SKM-1 treated with dmso at 0.1 percent for 144 hours (cell line): Measurements from ENCODE around the gene GNAL.
"Not testable (repeated sequence)": the region's sequence is repeated elsewhere in the genome, so short reads cannot be mapped to it uniquely, and the experiment has no call there.

Experiments
- DNase-seq: peaks from one replicate; lab custom pipeline; 2025; ENCODE audit not compliant: unreplicated experiment; lab: John Stamatoyannopoulos, UW

Gene GNAL

GRCh38 chr18:11688972-11689668, at the start of gene GNAL:
GNAL (plus strand) TSS chr18:11689264; CDS start chr18:11689564, 300 bp downstream.
- peak; percentile 57 for DNase-seq

- DNase-seq = not testable (repeated sequence)
Observed at GRCh38 chr18:11647310-11647709, 41.8 kb upstream of the GNAL start.

- not testable (repeated sequence) for DNase-seq
Observed at GRCh38 chr18:11647804-11648203, 41.3 kb upstream of the GNAL start.

- DNase-seq = no peak
Observed at GRCh38 chr18:11649839-11650238, 39.2 kb upstream of the GNAL start.

GRCh38 chr18:11651899-11652298, 37.2 kb upstream of the GNAL start:
- DNase-seq = no peak

GRCh38 chr18:11653521-11653920, 35.5 kb upstream of the GNAL start:
- no peak for DNase-seq

DNA sequence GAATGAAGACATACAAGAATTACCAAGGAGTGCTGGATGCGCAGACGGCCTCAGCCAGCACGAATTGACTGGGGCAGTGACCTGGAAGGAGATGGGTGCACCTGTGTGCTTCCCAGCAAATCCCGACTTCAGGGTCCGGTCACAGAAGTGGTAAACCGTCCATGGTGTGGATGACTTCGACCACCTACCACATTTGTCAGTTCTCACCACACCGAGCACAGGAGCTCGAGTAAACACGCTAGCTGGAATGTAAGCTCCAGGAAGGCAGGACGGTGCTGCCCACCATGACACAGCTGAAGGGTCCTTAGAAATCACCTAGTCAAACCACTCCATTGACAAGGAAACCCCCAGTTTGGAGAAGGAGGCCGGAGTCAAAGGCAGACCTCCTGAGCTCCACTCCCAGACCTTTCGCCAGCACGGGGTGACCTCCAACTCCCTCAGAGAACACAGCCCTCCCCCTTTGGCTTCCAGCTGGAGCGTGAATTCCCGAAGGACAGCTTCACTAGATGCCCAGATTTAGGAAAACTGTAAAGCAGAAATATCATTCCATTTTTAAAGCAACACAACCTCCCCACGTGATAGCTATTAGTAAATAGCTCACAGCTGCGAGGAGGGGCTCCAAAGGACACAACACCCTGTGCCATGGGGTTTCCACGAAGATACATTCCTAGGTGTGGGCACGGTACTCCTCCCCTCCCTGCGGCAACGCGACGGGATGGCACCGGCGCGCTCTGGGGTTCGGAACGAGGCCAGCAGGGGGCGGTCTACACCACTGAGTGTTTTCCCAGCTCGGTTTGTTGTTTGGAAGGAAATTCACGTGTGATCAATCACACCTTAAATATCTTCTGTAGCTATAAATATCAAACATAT, 34.1 kb upstream of the GNAL start:
- peak; percentile 26 for DNase-seq

DNA sequence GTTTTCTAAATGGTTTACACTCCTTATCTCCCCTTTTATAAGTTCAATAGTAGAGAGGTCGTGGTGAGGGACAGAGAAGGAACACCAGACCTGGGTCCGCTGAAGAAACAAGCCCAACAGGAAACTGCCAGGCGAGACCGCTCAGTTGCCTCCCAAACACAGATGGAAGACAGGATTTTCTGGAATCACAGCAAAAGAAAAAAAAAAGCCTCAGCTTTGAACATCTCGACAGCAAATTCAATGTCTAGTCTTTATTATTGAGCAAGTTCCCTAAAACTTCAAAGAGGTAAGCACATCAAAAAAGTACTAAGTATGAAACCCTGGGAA, 33.5 kb upstream of the GNAL start:
- no peak for DNase-seq

DNA sequence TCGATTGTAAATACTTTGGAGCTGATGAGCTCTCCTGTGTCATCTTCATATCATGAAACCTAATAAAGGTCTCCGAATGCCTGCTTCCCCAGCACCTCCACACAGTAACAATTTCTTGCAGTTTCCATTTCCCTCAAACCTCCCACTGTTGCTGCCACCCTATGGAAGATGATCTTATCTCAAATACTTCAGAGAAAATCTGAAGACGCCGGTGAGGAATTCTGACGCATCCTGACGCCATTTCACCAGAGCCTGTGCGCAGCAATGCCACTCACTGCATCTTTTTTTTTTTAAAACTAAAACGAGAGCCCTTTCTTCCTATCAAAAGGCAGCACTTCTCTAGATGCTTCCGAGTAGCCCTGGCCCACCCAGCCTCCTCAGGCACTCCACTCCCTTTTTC, 31.9 kb upstream of the GNAL start:
- DNase-seq = no peak

DNA sequence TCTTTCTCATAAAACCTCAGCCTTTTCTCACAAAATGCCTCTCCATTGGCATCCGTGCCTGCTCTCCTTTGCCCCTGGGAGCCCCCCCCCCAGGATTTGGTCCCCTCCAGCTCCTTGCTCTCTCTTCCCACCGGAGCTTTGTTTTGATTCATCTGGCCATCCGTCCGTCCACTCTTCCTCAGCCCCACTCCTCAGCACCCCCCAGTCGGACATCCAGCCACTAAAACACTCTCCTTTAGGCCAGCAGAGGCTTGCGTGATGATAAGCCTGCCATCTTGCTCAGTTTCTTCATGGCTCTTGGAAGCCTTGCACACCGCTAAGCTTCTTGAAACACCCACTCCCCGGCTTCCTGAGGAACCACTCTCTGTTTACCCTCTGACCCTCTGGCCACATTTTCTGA, 31.5 kb upstream of the GNAL start:
- DNase-seq = no peak

DNA sequence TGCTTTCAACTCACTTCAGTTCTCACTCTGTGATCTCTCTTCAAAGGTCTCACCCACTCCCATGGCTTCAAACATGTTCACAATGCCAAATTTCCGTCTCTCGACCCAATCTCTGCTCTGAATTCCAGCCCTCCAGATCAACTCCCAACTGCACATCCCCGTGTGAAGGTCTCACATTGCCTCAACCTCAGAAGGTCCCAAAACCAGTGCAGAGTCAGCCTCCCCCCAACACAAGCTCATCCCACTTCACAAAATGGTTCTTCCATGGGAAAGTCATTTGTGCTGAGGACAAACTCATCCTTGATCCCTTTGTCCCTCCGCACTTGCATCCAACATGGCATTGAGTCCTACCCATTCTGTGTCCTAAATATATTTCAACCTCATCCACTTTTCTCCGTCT, 31.0 kb upstream of the GNAL start:
- no peak for DNase-seq

GRCh38 chr18:11658989-11659388, 30.1 kb upstream of the GNAL start:
- DNase-seq = no peak

DNA sequence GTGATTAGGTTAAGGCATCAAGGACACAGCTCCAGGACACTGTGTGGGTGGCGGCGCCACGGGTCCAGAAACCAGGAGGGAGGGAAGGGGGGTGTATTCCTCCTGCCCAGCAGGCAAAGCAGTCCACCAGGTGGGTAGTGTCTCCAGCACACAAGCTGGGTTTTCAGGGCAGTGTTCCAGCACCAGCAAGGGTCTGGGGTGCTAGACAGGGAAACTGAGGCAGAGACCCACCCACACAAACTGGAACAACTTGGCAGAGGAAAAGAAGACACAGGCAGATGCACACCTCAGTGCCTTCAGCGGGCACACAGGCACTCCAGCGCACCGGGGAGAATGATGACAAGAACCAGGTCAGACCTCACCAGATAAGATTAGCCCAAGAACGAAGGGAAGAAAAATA, 28.4 kb upstream of the GNAL start:
- no peak for DNase-seq

- no peak for DNase-seq
Observed at GRCh38 chr18:11661430-11661829, 27.6 kb upstream of the GNAL start.

GRCh38 chr18:11663439-11664029, 25.5 kb upstream of the GNAL start:
- DNase-seq = no peak

DNA sequence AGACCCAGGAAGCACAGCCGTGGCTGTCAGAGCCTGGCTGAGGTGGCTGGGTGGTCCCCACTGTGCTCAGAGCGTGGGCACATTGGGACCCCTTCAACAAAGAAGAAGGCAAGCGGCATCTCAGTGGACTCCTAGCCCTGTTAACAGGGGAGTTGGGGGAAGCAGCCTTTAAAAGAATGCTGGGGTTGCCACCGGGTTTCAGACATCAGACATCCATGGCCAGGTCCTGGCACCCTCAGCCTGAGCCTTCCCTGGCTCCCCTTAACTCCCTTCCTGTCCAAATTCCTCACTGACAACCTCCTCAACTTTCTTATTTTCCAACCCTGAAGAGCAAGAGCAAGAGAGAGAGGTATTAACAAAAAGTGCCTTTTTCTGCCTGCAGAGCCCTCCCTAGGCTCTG, 24.8 kb upstream of the GNAL start:
- DNase-seq = no peak

GRCh38 chr18:11665146-11665545, 23.9 kb upstream of the GNAL start:
- no peak for DNase-seq

GRCh38 chr18:11665587-11665986, 23.5 kb upstream of the GNAL start:
- DNase-seq = no peak

DNA sequence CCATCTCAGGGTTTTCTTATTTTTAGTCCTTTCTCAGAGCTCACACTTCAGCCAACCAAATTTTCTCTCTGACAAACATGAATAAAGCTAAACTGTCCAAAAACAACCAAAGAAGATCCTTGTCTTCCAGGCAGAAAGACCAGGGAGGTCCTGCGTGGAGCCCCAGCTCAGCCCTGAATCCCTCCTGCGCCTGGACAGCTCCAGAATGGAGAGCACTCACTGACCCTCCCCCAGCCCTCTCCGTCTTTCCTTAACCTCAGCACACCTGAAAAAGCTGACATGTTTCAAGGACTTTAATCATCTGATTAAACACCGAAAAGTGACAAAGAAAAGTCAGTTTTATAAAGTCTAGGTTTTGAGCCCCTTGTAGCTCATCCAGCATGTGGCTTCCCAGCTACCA, 22.9 kb upstream of the GNAL start:
- DNase-seq = no peak

DNA sequence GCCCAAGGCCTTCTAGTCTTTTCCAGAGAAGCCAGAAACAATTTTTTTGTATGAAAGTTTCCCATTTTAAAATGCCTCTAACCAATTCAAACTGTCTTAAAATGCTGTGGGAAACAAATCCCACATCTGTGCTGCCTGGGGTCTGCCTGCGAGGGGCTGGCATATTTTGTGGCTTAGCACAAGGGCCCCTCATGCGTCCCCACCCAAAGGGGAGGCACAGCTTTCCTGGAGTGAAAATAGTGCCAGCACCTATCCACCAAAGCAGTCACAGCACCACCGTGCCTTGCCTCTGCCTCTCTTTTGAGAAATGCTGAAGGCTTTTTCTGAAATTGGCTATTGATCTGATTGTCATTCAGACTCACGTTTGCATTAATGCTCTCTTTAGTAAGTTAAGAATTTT, 22.2 kb upstream of the GNAL start:
- DNase-seq = no peak

- no peak for DNase-seq
Observed at GRCh38 chr18:11667578-11667977, 21.5 kb upstream of the GNAL start.
